Activated CD4-positive, CD25-positive, alpha-beta regulatory T cell treated with anti-CD3 and anti-CD28 coated beads, Interleukin-2, amount 50 U/mL, for 16 hours (primary cell): Measurements from ENCODE around the gene KRTAP10-1.
"Not testable (repeated sequence)": the region's sequence is repeated elsewhere in the genome, so short reads cannot be mapped to it uniquely, and the experiment has no call there.

Experiments
- DNase-seq: peaks from one replicate; pipeline ENCODE4 v3.0.0-alpha.2; 2020; ENCODE audit warnings: low read depth, low spot score

KRTAP10-1 gene

GRCh38 chr21:44539991-44540666 lies at the start of gene KRTAP10-1:
Gene KRTAP10-1 (minus strand): TSS chr21:44540195. CDS start chr21:44540150, 45 bp downstream.
- DNase-seq: no peak

GRCh38 chr21:44589094-44589493 lies 49.1 kb upstream of the KRTAP10-1 start:
- no peak for DNase-seq

- DNase-seq: no peak
Observed at GRCh38 chr21:44585892-44586291, 45.9 kb upstream of the KRTAP10-1 start.

- no peak for DNase-seq
Observed at GRCh38 chr21:44583800-44584147, 43.8 kb upstream of the KRTAP10-1 start.

- DNase-seq: no peak
Observed at GRCh38 chr21:44583089-44583799, 43.2 kb upstream of the KRTAP10-1 start.

- DNase-seq: no peak
Observed at GRCh38 chr21:44582055-44582454, 42.1 kb upstream of the KRTAP10-1 start.

- DNase-seq: no peak
Observed at GRCh38 chr21:44581158-44581557, 41.2 kb upstream of the KRTAP10-1 start.

- not testable (repeated sequence) for DNase-seq
Observed at GRCh38 chr21:44580231-44580821, 40.3 kb upstream of the KRTAP10-1 start, which contains the start of gene KRTAP10-5. Gene KRTAP10-5 (minus strand): TSS chr21:44580604. CDS start chr21:44580578, 26 bp downstream.

GRCh38 chr21:44579833-44580144 lies 39.8 kb upstream of the KRTAP10-1 start:
- no peak for DNase-seq

GRCh38 chr21:44579056-44579832 lies 39.2 kb upstream of the KRTAP10-1 start:
- no peak for DNase-seq

- DNase-seq: no peak
Observed at GRCh38 chr21:44578371-44579055, 38.5 kb upstream of the KRTAP10-1 start.

- DNase-seq: no peak
Observed at GRCh38 chr21:44576025-44576420, 36.0 kb upstream of the KRTAP10-1 start.

GRCh38 chr21:44575307-44576024 lies 35.5 kb upstream of the KRTAP10-1 start:
- no peak for DNase-seq

- no peak for DNase-seq
Observed at GRCh38 chr21:44574457-44575306, 34.7 kb upstream of the KRTAP10-1 start.

- DNase-seq: not testable (repeated sequence)
Observed at GRCh38 chr21:44573630-44574456, 33.8 kb upstream of the KRTAP10-1 start, which contains the start of gene KRTAP10-4. Gene KRTAP10-4 (plus strand): TSS chr21:44573729. CDS start chr21:44573759, 30 bp downstream.

GRCh38 chr21:44572959-44573583 lies 33.1 kb upstream of the KRTAP10-1 start:
- DNase-seq: no peak

GRCh38 chr21:44571844-44572782 lies 32.1 kb upstream of the KRTAP10-1 start:
- no peak for DNase-seq
